ENCODE results near the gene MICU1.

MICU1 gene

DNA sequence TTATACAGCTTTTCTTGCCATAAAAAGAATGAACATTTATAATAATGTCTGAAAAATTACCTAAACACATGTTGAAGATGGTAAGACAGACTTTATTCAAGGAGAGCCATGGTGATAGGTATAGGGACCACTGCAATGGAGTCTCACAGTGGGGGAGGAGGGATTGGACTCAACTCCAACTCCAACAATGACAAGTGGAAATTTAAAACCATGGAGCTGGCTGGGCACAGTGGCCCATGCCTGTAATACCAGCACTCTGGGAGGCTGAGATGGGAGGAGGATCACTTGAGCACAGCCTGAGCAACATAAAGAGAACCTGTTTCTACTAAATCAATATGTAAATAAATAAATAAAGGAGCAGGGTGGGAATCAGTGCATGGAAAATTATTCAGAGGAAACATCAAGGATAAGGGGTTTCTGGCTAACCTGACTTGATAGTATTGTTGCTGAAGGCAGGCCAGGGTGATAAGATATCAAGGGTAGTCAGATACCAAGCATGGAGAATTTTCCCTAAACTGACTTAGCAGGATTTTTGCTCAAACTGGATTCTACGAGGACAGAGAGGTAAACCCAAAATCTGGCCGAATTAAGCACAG is 19.5 kb upstream of the MICU1 start:
- no peak for DNase-seq (ENCODE audit: low spot score)
- TF ChIP-seq, protein P1, sequence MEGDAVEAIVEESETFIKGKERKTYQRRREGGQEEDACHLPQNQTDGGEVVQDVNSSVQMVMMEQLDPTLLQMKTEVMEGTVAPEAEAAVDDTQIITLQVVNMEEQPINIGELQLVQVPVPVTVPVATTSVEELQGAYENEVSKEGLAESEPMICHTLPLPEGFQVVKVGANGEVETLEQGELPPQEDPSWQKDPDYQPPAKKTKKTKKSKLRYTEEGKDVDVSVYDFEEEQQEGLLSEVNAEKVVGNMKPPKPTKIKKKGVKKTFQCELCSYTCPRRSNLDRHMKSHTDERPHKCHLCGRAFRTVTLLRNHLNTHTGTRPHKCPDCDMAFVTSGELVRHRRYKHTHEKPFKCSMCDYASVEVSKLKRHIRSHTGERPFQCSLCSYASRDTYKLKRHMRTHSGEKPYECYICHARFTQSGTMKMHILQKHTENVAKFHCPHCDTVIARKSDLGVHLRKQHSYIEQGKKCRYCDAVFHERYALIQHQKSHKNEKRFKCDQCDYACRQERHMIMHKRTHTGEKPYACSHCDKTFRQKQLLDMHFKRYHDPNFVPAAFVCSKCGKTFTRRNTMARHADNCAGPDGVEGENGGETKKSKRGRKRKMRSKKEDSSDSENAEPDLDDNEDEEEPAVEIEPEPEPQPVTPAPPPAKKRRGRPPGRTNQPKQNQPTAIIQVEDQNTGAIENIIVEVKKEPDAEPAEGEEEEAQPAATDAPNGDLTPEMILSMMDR (IDR thresholded peaks at IDR 0.05; ENCODE audit: extremely low read depth, missing control alignments), result no peak

DNA sequence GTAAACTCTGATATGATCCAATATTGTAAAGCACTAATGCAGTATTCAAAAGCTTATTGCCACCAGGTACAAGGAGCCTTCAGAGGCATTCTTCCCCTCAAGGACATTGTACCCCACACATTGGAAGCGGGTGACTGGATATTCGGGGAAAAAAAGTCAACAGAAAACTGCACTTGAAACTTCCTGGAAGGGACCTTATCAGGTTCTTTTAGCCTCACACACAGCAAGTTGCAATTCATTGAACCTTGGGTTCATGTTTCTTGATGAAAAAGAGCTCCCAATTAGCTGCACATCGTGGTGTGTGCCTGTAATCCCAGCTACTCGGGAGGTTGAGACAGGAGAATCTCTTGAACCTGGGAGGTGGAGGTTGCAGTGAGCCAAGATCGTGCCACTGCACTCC is 16.4 kb upstream of the MICU1 start:
- TF ChIP-seq, protein P1 (IDR thresholded peaks at IDR 0.05; ENCODE audit: extremely low read depth, missing control alignments), result no peak
- no peak for DNase-seq (ENCODE audit: low spot score)

DNA sequence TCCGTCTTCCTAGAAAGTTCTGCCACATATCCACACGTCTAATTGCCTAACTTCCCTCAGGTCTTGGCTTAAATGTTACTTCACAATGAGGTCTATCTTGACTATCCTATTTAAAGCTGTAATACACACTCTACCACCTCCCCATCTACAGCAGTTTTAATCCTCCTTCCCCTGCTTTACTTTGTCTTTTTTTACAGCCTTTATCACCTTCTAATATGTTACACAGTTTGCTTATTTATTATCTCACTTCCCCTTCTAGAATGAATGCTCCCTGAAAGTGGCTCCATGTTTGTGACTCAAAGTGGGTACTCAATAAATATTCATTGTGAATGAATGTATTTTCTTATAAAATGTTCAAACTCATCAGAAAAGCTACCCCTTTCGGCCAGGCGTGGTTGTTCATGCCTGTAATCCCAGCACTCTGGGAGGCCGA is 13.6 kb upstream of the MICU1 start:
- DNase-seq (ENCODE audit: low spot score), result no peak
- TF ChIP-seq, protein P1 (IDR thresholded peaks at IDR 0.05; ENCODE audit: extremely low read depth, missing control alignments), result no peak

DNA sequence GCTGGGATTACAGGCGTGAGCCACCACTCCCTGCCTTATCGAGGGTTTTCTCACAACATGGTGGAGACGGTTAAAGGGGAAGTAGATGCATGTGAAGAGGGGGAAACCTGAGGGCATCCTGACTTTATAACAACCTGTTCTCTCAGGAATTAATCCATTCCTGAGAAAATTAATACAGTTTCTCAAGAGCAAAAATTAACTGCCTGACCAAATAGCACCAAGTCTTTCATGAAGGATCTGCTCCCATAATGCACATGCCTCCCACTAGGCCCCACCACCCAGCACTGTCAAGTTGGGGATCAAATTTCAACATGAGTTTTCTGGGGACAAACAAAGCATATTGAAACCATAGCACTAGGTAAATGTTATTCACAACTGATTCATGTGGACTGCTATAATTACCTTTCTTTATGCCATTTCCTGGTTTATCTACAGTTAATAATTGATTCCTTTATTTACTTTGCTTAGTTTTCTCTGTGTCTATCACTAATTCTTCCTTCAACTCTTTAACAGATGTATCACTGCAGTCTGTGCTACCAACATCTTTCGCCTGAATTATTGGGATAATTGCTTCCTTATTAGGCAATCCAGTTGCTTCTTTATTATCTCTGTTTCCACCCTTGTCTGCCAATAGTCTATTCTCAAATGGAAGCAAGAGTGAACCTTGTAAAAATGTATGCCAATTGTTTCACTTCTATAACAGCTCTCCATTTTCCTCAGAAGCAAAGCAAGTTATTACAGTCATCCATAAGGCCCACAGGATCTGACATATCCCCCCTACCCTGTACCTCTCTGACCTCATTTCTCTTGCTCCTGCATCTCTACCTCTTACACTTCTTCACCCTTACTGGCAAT is 12.9 kb upstream of the MICU1 start:
- TF ChIP-seq, protein P1 (IDR thresholded peaks at IDR 0.05; ENCODE audit: extremely low read depth, missing control alignments), result no peak
- no peak for DNase-seq (ENCODE audit: low spot score)

DNA sequence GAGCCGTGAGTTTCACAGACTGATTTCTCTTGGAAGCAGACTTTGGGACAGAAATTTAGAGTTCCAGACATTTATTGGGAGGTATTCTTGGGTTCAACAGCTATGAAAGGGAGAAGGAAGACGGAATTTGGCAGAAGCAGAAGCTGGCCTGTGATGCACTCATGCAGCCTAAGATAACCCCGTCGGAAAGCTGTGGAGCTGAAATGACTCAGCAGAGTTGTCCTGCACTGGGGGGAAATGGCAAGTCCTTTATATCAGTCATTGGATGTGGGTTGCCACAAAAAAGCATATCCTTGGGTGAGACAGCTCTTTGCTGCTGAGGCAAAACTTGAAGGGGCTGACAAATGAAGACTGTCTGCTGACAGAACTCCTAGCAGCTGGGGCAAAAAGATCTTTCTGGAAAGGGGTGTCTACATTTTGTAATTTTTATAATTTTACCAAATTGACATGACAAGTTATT is 11.5 kb upstream of the MICU1 start:
- TF ChIP-seq, protein P1 (IDR thresholded peaks at IDR 0.05; ENCODE audit: extremely low read depth, missing control alignments), result no peak
- peak; percentile 41 for DNase-seq (ENCODE audit: low spot score)

DNA sequence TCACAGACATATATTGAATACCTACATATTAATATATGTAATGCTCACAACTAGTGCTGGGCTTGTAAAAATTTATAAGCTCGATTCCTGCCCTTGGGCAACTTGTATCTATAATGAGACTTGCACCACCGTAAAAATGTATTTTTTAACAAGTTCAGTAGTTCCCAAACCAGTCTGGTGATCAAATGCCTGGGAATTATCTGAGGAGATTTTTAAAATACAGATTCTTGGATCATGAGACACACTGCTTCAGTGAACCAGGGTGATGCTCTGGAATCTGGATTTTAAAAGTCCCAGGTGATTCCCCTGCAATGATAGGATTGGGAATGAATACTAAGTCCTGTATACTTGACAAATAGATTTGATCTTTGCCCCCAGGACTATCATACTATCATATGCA is 4.3 kb upstream of the MICU1 start:
- TF ChIP-seq, protein P1 (IDR thresholded peaks at IDR 0.05; ENCODE audit: extremely low read depth, missing control alignments), result no peak
- no peak for DNase-seq (ENCODE audit: low spot score)

DNA sequence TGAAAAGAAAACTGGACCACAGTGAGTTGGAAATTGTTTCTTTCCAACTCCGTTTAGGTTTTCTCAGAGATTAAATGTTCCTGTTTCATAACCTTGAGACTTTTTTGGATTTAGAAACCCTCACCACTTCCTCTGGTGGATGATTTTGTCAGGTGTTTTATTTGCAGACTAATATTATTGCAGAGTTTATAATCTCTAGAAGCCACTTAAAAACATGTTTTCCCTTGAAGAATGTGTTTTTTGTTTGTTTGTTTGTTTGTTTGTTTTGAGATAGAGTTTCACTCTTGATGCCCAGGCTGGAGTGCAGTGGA is 520 bp upstream of the MICU1 start:
- no peak for DNase-seq (ENCODE audit: low spot score)
- TF ChIP-seq, protein P1 (IDR thresholded peaks at IDR 0.05; ENCODE audit: extremely low read depth, missing control alignments), result no peak

All from GM20000 (cell line).